ENCODE measurements around the gene MAN2B2.
"Not testable (repeated sequence)": the region's sequence is repeated elsewhere in the genome, so short reads cannot be mapped to it uniquely, and the experiment has no call there.

The MAN2B2 gene

GRCh38 chr4:6647169-6647568, 72.2 kb downstream of the MAN2B2 start:
- TF ChIP-seq, protein P1, sequence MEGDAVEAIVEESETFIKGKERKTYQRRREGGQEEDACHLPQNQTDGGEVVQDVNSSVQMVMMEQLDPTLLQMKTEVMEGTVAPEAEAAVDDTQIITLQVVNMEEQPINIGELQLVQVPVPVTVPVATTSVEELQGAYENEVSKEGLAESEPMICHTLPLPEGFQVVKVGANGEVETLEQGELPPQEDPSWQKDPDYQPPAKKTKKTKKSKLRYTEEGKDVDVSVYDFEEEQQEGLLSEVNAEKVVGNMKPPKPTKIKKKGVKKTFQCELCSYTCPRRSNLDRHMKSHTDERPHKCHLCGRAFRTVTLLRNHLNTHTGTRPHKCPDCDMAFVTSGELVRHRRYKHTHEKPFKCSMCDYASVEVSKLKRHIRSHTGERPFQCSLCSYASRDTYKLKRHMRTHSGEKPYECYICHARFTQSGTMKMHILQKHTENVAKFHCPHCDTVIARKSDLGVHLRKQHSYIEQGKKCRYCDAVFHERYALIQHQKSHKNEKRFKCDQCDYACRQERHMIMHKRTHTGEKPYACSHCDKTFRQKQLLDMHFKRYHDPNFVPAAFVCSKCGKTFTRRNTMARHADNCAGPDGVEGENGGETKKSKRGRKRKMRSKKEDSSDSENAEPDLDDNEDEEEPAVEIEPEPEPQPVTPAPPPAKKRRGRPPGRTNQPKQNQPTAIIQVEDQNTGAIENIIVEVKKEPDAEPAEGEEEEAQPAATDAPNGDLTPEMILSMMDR (IDR thresholded peaks at IDR 0.05; ENCODE audit: low read depth, low read length), result no peak
- H3K4me3 ChIP-seq (ENCODE audit: low read depth, low read length), result no peak overlapping the region

DNA sequence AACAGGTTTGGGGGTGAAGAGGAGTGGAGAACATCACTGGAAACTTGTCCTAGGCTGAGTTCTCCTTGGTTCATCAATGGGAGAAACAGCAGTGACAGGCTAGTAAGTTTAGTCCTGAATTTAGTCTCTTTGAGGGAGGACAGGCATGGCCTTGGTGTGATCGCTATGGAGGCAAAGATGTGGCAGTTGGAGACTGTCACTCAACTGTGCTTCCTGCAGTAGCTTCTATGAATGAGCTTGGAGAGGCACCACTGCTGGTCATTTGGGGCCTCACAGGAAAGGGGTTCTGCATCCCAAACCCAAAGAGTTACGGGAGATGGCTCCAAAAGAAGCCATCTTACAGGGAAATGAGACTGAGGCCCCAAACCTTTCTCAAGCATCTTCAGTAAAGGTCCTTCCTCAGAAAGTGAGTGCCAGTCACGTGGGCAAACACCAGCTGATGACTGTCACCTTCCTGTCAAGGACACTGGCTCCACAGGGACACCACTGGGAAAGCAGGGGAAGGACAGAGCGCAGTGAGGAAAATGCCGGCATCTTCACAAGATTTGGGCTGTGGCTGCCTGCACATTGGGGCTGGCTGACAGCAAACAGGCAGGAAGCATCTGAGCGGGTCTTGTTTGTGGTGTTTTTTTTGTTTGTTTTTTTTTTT, 72.7 kb downstream of the MAN2B2 start:
- TF ChIP-seq, protein P1 (IDR thresholded peaks at IDR 0.05; ENCODE audit: low read depth, low read length), result no peak
- no peak overlapping the region for H3K4me3 ChIP-seq (ENCODE audit: low read depth, low read length)

DNA sequence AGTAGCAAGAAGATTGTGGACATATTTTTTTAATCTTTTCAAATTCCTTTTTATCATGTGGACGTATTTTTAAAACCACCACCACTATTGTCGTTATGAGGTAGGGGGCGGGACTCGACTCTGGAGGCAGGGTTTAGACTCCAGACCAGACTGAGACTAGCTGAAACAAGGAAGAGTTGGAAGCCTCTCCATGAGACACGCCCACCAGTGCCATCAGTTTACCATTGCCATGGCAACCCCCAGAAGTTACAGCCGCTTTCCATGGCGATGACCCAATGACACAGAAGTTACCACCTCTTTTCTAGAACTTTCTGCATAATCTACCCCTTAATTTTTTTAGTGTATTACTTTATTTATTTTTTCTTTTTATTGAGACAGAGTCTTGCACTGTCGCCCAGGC, 74.2 kb downstream of the MAN2B2 start:
- no peak overlapping the region for H3K4me3 ChIP-seq (ENCODE audit: low read depth, low read length)
- TF ChIP-seq, protein P1 (IDR thresholded peaks at IDR 0.05; ENCODE audit: low read depth, low read length), result no peak

- not testable (repeated sequence) for H3K4me3 ChIP-seq (ENCODE audit: low read depth, low read length)
Observed at GRCh38 chr4:6654211-6654610, 79.2 kb downstream of the MAN2B2 start.

DNA sequence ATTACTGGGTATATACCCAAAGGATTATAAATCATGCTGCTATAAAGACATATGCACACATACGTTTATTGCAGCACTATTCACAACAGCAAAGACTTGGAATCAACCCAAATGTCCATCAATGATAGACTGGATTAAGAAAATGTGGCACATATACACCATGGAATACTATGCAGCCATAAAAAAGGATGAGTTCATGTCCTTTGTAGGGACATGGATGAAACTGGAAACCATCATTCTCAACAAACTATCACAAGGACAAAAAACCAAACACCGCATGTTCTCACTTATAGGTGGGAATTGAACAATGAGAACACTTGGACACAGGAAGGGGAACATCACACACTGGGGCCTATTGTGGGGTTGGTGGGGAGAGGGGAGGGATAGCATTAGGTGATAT, 80.3 kb downstream of the MAN2B2 start:
- H3K4me3 ChIP-seq (ENCODE audit: low read depth, low read length), result not testable (repeated sequence)

- TF ChIP-seq, protein P1 (IDR thresholded peaks at IDR 0.05; ENCODE audit: low read depth, low read length), result no peak
Observed at GRCh38 chr4:6655924-6656323, 80.9 kb downstream of the MAN2B2 start.

GRCh38 chr4:6657242-6658208, 82.5 kb downstream of the MAN2B2 start:
- TF ChIP-seq, protein P1 (IDR thresholded peaks at IDR 0.05; ENCODE audit: low read depth, low read length), result no peak

More at GRCh38 chr4:6655924-6656323, 80.9 kb downstream of the MAN2B2 start:
- no peak overlapping the region for H3K4me3 ChIP-seq (ENCODE audit: low read depth, low read length)

DNA sequence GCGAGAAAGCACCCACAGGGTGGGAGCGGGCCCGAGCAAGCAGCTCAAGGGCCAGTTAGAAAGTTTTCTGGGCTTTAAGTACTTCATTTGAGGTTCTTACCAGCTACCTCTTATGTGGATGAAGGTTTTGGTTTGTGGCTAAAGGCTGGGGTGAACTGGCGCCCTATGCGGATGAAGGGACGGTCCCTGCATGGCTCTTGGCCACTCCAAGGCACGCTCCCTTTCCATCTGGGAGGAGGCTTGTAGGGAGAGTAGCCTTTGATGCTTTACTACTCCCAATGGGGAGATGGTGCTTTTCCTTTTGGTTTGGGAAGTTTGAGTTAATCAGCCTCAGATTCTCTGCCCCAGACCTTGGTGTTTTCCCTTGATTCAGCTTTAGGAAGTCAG, 83.2 kb downstream of the MAN2B2 start:
- TF ChIP-seq, protein P1 (IDR thresholded peaks at IDR 0.05; ENCODE audit: low read depth, low read length), result no peak

More at GRCh38 chr4:6657242-6658208, 82.5 kb downstream of the MAN2B2 start:
- H3K4me3 ChIP-seq (ENCODE audit: low read depth, low read length), result no peak overlapping the region

More for the DNA sequence above, 83.2 kb downstream of the MAN2B2 start:
- no peak overlapping the region for H3K4me3 ChIP-seq (ENCODE audit: low read depth, low read length)

Data from WI38 (cell line).